HepG2 (cell line): ENCODE results near the gene OR5K2. TPM values are rescaled to one million over a fixed set of nuclear protein-coding genes. Genes with fewer than 3 reads are reported as not detected.

Experiments used
- CHD4 ChIP-seq: fragments of 200-600 bp; sonication (generic); IDR thresholded peaks from 2 replicates; pipeline ENCODE4 v1.7.0; 2017; ENCODE audit warnings: mild to moderate bottlenecking, low read length, borderline replicate concordance
- NPAS2 ChIP-seq: sonication (generic); formaldehyde crosslinking; IDR thresholded peaks from 2 replicates; pipeline ENCODE4 v1.8.0; 2022; ENCODE audit warnings: mild to moderate bottlenecking, missing genetic modification reagents, borderline replicate concordance
- NR2F6 ChIP-seq, 2 experiments: IDR thresholded peaks; 2 replicates each; pipeline ENCODE4 v1.6.1; 2016; ENCODE audit warnings: antibody characterized with exemption in 1 of 2, mild to moderate bottlenecking in 1 of 2
- polyA plus RNA-seq, 8 experiments: library from polyadenylated mRNA; depleted of rRNA in 3 of 8; stranded (reverse) in 7 of 8; unstranded in 1 of 8; fragments of >200 nt; fragmentation: Illumina TruSeq in 4 of 8; extraction: Trizol in 4 of 8; gene quantifications; 2 replicates each; pipeline versions ENCODE4 v1.2.1 to v1.2.3, GENCODE V29; 2011 to 2016; ENCODE audit warnings: low read depth in 4 of 8, missing spikeins in 1 of 8, mixed read lengths in 1 of 8; ENCODE audit not compliant: insufficient read depth in 1 of 8
- total RNA-seq, 5 experiments: library from RNA; depleted of rRNA; stranded (reverse); fragments of >200 nt; fragmentation: Illumina TruSeq; extraction: Trizol; gene quantifications; 2 replicates each; pipeline ENCODE4 v1.2.3, GENCODE V29; 2016; ENCODE audit warnings: low read depth in 1 of 5
- TF ChIP-seq, protein P1 (sequence below), 2 experiments: fragments of 450-650 bp in 1 of 2; sonication (generic) in 1 of 2; formaldehyde crosslinking in 1 of 2; IDR thresholded peaks; 2 replicates each; pipeline versions ENCODE4 v1.6.1 to v1.8.0; 2016 to 2022; ENCODE audit warnings: antibody characterized with exemption in 1 of 2, mild to moderate bottlenecking in 1 of 2, missing genetic modification reagents in 1 of 2

Gene OR5K2
- total and polyA plus RNA-seq, 2 of the 13 experiments (the other 11 are each of a cell fraction or from before 2014, with no cell fraction given), result not detected

DNA sequence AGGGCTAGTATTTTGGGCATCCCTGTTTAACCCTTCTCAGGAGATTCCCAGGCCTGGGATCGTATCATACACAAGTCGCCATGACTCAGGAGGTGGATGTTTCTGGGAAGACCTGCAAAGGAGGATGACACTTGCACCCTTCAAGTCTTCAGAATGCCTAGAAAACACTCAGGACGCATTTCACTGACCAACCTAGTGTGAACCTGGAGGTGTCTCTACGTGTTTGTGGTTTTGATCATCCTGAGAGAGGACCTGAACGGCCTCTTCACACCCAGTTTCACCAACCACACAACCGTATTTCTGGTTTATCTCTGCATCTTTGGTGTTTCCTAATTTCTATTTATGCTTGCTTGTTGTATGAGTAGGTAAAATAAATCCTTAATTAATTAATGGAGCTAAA is 28.0 kb downstream of the OR5K2 start (continued):
- TF ChIP-seq, protein P1, sequence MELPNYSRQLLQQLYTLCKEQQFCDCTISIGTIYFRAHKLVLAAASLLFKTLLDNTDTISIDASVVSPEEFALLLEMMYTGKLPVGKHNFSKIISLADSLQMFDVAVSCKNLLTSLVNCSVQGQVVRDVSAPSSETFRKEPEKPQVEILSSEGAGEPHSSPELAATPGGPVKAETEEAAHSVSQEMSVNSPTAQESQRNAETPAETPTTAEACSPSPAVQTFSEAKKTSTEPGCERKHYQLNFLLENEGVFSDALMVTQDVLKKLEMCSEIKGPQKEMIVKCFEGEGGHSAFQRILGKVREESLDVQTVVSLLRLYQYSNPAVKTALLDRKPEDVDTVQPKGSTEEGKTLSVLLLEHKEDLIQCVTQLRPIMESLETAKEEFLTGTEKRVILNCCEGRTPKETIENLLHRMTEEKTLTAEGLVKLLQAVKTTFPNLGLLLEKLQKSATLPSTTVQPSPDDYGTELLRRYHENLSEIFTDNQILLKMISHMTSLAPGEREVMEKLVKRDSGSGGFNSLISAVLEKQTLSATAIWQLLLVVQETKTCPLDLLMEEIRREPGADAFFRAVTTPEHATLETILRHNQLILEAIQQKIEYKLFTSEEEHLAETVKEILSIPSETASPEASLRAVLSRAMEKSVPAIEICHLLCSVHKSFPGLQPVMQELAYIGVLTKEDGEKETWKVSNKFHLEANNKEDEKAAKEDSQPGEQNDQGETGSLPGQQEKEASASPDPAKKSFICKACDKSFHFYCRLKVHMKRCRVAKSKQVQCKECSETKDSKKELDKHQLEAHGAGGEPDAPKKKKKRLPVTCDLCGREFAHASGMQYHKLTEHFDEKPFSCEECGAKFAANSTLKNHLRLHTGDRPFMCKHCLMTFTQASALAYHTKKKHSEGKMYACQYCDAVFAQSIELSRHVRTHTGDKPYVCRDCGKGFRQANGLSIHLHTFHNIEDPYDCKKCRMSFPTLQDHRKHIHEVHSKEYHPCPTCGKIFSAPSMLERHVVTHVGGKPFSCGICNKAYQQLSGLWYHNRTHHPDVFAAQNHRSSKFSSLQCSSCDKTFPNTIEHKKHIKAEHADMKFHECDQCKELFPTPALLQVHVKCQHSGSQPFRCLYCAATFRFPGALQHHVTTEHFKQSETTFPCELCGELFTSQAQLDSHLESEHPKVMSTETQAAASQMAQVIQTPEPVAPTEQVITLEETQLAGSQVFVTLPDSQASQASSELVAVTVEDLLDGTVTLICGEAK (IDR thresholded peaks at IDR 0.05), result no peak
- TF ChIP-seq, protein P1 (CRISPR knock-in tag; IDR thresholded peaks at IDR 0.05), result no peak
- no peak for TF ChIP-seq NPAS2 (CRISPR knock-in tag)
- TF ChIP-seq CHD4, result no peak
- TF ChIP-seq NR2F6 (IDR thresholded peaks at IDR 0.05), result no peak
- TF ChIP-seq NR2F6 (CRISPR knock-in tag; IDR thresholded peaks at IDR 0.05), result no peak
